ENCODE data around the gene UBE2I.
"Not testable (repeated sequence)": the region's sequence is repeated elsewhere in the genome, so short reads cannot be mapped to it uniquely, and the experiment has no call there.

Gene UBE2I

DNA sequence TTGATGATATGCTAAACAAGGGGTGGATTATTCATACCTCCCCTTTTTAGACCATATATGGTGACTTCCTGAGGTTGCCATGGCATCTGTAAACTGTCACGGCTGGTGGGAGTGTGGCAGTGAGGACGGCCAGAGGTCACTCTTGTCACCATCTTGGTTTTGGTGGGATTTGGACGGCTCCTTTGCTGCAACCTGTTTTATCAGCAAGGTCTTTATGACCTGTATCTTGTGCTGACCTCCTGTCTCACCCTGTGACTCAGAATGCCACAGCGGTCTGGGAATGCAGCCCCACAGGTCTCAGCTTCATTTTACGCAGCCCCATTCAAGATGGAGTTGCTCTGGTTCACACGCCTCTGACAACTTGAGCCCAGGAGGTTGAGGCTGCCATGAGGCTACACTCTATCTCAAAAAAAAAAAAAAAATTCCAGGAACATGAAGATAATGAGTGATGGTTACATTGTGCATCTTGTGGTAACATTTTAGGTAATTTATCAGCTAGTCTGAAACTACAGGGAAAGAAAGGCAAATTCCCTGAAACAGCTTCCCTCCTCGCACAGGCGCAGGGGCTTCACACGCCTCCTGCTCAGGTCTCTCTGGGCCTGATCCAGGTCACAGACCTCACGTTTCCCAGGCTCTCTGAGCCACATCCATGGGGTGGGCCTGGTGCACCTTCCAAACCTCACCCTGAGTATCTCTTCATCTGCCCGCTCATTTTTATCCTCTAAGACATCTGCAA is 15.3 kb upstream of the UBE2I start:
- DNase-seq (ENCODE audit: low spot score), result no peak

DNA sequence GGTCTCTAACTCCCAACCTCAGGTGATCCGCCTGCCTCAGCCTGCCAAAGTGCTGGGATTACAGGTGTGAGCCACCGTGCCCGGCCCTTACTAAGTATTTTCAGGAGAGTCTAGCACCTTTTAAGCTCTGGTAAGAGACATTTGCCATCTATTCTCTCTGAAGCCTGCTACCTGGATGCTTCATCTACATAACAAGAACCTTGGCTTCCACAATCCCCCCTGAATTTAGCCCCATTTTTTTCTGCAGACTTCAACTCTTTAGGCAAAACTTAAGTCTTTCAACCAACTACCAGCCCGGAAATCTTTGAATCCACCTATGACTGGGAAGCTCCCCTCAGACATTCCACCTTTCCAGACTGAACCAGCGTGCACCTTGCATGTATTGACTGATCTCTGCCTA is 14.0 kb upstream of the UBE2I start:
- no peak for DNase-seq (ENCODE audit: low spot score)

- not testable (repeated sequence) for DNase-seq (ENCODE audit: low spot score)
Measured at GRCh38 chr16:1296688-1297017, 12.8 kb upstream of the UBE2I start.

DNA sequence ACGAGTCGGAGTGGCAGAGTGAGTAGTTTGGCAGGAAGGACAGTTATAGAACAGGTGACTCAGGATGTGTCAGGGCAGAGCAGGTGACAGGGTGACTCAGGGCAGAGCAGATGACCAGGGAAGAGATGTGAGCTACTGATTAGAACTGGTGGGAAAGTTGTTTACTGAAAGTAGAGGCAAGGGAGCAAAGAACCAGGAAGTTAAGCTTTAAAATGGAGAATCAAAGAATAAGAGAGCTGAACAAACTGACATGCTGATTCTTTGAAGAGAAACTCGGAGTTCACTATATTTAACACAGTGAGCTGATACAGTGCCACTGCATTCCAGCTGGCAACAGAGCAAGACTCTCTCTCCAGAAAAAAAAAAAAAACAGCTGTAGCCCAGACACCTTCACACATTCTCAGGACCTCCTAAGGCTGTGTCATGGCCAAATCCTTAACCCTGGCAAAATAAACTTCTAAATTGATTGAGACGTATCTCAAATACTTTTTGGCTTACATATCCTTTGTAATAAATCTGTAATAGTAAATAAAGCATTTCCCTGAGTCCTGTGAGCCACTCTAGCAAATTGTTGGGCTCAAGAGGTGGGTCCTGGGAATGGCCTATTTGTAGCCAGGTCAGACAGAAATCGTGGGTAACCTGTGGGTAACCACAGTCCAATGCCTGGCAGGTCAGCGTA is 12.3 kb upstream of the UBE2I start:
- DNase-seq (ENCODE audit: low spot score), result peak; percentile 20

DNA sequence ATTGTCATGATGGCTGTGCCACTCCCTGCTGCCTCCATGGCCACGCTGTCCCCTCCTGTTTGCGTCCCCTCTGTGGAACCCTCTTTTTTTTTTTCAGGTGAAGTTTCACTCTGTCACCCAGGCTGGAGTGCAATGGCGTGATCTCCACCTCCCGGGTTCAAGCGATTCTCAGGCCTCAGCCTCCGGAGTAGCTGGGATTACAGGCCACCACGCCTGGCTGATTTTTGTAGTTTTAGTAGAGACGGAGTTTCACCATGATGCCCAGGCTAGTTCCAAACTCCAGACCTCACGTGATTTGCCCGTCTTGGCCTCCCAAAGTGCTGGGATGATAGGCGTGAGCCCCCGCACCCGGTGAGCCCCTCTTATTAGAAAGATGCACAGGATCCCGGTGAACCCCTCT is 11.0 kb upstream of the UBE2I start:
- DNase-seq (ENCODE audit: low spot score), result no peak

DNA sequence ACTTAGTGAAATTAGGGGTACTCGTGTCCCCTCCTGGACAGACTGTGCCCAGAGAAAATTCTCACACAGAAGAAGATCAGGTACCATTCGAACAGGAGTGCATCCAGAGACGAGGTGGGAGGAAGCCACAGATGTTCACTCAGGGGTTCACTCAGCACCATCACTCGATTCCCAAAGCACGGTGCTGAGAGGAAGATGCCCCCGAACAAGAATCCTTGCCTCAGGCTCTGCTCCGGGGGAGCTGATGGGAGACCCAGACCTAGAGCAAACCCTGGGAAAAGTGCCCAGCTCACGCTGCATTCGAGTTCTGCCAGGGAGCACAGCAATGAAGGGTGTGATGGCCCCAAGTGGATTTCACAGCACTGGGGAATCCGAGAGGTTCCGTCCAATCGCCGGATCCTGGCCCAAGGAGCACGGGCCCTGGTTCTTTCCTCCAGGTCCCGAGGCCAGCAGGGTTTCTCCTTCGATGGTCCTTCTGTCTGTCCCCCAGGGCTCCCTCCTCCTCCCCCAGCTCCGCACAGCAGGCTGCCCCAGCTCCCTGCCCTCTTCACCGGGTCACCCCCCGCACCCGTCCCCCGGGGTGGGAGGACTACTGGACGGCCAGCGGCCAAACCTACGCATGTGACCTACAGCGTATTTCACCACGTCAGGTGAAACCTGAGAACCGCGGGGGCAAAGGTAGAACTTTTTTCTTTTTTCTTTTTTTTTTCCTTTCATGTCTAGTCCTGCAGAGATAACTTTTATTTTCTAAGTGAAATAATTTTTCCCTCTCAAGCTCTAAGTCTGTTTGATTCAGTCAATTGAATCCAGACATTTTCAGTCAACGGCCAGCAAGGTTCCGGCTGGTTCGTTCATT is 10.2 kb upstream of the UBE2I start:
- DNase-seq (ENCODE audit: low spot score), result no peak

GRCh38 chr16:1299868-1300203 is 9.6 kb upstream of the UBE2I start:
- DNase-seq (ENCODE audit: low spot score), result no peak

DNA sequence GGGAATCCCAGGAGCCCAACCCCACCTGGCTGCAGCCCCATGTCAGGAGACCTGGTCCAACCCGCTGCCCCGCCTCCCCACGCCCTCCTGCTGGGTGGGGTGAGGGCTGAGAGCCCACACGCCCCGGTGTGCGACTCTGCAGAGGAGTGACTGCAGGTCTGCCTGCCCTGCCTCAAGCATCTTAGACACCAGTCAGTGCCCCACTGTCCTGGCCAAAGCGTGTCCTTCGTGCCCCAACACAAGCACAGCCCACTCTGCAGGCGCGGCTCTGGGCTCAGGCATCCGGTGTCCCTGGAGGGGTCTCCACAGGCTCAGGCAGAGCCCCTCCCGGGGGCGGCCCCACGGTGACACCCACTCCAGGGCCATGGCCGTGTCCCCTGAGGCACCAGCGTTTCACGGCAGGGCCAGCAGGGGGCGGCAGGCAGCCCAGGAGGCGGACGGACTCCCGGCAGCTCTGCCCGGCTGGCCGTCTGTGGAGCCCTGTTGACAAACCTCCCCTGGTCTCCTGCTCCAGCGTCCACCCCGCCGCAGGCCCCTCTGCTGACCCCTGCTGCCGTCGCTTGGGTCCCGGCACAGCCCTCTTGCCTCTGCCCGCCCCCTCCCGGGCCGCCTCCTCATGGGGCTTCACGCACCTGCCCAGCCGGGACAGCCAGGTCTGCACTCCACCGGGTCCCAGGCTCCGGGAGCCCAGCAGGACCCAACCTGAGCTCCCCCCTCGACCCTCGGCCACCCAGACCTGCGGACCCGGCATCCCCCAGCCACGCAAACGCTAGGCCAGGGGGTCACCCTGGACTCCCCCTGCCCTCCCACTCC is 8.6 kb upstream of the UBE2I start:
- peak; percentile 75 for DNase-seq (ENCODE audit: low spot score)

DNA sequence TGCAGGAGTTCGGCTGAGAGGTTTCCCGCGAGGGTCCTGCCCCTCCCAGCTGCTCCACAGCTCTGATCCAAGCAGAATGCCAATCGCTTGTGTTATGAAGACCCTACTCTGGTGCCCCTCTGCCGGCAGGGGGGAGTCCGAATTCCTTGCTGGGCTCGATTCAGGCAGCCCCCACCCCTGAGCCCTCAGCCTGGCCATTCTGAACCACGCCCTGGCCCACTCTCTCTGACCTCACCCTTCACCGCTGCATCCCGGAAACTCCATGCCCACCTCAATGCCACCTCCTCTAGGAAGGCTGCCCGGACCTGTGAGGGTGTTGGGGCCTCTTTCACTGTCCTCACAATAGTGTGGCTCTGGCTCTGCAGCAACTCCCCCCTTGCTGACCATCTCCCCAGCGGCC is 7.9 kb upstream of the UBE2I start:
- no peak for DNase-seq (ENCODE audit: low spot score)

- DNase-seq (ENCODE audit: low spot score), result no peak
Measured at GRCh38 chr16:1305823-1306222, 3.6 kb upstream of the UBE2I start.

DNA sequence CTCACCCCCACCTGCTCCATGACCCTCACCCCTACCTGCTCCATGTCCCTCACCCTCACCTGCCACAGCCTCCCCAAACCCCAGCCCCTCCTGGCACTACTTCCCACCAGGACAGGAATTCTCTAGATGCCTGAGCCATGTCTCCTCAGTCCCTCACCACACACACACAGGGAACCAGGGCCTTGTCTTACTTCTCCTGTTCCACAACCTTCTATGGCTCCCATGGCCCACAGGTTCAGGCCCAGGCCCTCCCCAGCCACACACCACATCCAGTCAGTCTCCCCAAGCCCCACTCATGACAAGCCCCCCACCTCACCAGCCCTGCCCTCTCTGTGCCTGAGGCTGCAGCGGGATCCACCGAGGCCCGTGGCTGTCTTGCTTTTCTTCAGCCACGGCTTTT is 3.1 kb upstream of the UBE2I start:
- DNase-seq (ENCODE audit: low spot score), result no peak

DNA sequence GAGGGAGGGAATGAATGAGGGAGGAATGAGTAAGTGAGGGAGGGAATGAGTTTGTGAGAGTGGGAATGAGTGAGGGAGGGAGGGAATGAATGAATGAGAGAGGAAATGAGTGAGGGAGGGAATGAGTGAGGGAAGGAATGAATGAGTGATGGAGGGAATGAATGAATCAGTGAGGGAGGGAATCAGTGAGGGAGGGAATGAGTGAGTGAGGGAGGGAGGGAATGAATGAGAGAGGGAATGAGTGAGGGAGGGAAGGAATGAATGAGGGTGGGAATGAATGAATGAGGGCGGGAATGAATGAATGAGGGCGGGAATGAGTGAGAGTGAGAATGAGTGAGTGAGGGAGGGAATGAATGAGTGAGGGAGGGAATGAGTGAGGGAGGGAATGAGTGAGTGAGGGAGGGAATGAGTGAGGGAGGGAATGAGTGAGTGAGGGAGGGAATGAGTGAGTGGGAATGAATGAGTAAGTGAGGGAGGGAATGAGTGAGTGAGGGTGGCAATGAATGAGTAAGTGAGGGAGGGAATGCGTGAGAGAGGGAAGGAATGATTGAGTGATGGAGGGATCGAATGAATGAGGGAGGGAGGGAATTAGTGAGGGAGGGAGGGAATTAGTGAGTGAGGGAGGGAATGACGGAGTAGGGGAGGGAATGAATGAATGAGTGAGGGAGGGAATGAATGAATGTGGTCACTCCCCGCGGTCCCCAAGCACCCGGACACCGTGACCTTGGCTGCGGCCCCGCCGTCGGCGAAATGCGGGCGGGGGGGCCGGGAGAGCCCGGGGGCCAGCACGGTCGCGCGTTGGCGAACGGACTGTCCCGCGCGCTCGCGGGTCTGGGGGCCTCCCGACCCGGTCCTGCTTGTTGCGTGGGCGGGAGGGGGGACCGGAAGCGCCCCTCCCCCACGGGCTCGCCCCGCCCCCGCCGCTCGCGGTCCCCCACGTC is 1.1 kb upstream of the UBE2I start:
- DNase-seq (ENCODE audit: low spot score), result peak; percentile 54

GRCh38 chr16:1309888-1310831 is 724 bp downstream of the UBE2I start:
- peak; percentile 40 for DNase-seq (ENCODE audit: low spot score)

DNA sequence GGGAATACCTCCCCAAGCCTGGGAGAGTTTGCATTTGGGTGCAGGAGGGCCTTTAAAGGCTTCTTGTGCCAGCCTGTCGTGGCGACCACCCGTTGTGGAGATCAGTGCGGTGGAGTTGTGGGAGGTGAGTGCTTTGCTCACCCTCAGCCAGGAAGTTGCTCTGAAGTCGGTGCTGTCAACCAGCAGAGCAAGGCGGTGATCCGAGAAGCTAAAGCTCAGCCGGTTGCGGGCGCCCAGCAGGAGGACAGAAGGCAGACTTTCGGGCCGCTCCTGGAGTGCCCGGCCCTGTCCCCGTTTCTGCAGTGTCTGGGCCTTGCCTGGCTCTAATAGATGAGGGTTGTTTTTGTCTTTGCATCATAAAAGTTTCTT is 1.4 kb downstream of the UBE2I start:
- peak; percentile 23 for DNase-seq (ENCODE audit: low spot score)

GRCh38 chr16:1311212-1311737 is 1.8 kb downstream of the UBE2I start:
- no peak for DNase-seq (ENCODE audit: low spot score)

GRCh38 chr16:1311738-1312466 is 2.5 kb downstream of the UBE2I start:
- no peak for DNase-seq (ENCODE audit: low spot score)

DNA sequence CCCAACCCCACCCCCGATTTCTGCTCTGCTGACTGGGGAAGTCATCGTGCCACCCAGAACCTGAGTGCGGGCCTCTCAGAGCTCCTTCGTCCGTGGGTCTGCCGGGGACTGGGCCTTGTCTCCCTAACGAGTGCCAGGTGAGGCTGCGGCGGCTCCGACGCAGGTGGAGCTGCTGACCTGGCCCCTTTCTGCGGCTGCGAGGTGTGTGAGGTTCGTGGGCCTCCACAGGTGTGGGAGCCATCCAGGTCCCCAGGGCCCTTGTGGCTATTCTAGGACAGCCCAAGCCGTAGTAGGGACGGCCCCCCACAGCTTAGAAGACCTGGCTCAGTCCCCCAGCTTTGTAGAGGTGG is 3.0 kb downstream of the UBE2I start:
- DNase-seq (ENCODE audit: low spot score), result no peak

DNA sequence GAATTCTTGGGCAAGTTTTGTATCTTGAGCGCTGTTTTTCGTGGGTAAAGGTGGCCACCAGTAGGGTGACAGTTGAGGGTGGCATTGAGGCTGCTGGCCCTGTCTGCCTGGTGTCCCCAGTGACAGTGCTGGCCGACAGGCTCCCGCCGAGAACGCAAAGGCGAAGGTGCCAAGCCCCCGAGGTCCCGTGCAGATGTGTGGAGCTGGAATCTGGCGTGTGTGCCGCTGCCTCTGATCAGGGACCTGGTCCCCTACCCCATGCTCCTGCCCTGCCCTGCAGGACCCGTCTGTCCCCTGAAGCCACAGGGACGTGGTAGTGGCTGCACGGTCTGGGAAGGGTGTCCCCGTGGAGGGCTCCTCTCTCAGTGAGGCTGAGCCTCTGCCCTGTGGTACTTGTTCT is 3.5 kb downstream of the UBE2I start:
- DNase-seq (ENCODE audit: low spot score), result no peak

GRCh38 chr16:1313721-1314369 is 4.4 kb downstream of the UBE2I start:
- DNase-seq (ENCODE audit: low spot score), result no peak
